Stimulated activated CD8-positive, alpha-beta memory T cell treated with anti-CD3 and anti-CD28 coated beads, Interleukin-4, amount 100 ng/mL, for 1 hour (primary cell): ENCODE measurements around the gene DENND2A.
"Not testable (repeated sequence)": the region's sequence is repeated elsewhere in the genome, so short reads cannot be mapped to it uniquely, and the experiment has no call there.

ENCODE experiments used
- DNase-seq, 2 donors: peaks; one replicate each; pipeline ENCODE4 v3.0.0-alpha.2; 2020; ENCODE audit warnings: low read depth in 2 of 2, low spot score in 1 of 2

DENND2A gene

GRCh38 chr7:140640727-140641523 is at the start of gene DENND2A:
Gene DENND2A (minus strand): TSS chr7:140640813. CDS start chr7:140602397, 38,416 bp downstream.
- no peak for DNase-seq

GRCh38 chr7:140689199-140690152 is 48.9 kb upstream of the DENND2A start:
- DNase-seq, result no peak

GRCh38 chr7:140688341-140688740 is 47.7 kb upstream of the DENND2A start:
- no peak for DNase-seq

- no peak for DNase-seq
Observed at GRCh38 chr7:140686921-140687320, 46.3 kb upstream of the DENND2A start.

GRCh38 chr7:140685407-140686087 is 44.9 kb upstream of the DENND2A start:
- no peak for DNase-seq

GRCh38 chr7:140684066-140684950 is 43.7 kb upstream of the DENND2A start:
- DNase-seq, result no peak

GRCh38 chr7:140683657-140684056 is 43.0 kb upstream of the DENND2A start:
- no peak for DNase-seq

- no peak for DNase-seq
Observed at GRCh38 chr7:140681766-140682165, 41.2 kb upstream of the DENND2A start.

GRCh38 chr7:140680886-140681285 is 40.3 kb upstream of the DENND2A start:
- no peak for DNase-seq

- no peak for DNase-seq
Observed at GRCh38 chr7:140679186-140679585, 38.6 kb upstream of the DENND2A start.

- no peak for DNase-seq
Observed at GRCh38 chr7:140678816-140679130, 38.2 kb upstream of the DENND2A start.

GRCh38 chr7:140678081-140678815 is 37.6 kb upstream of the DENND2A start:
- no peak for DNase-seq

GRCh38 chr7:140677496-140677895 is 36.9 kb upstream of the DENND2A start:
- DNase-seq, result no peak

- not testable (repeated sequence) for DNase-seq
Observed at GRCh38 chr7:140676956-140677355, 36.3 kb upstream of the DENND2A start.

GRCh38 chr7:140676306-140676705 is 35.7 kb upstream of the DENND2A start:
- no peak for DNase-seq

- DNase-seq, result no peak
Observed at GRCh38 chr7:140675726-140676125, 35.1 kb upstream of the DENND2A start.

- DNase-seq, result no peak
Observed at GRCh38 chr7:140674899-140675701, 34.5 kb upstream of the DENND2A start.

- DNase-seq, result no peak
Observed at GRCh38 chr7:140674356-140674800, 33.8 kb upstream of the DENND2A start.

GRCh38 chr7:140673774-140674155 is 33.2 kb upstream of the DENND2A start:
- DNase-seq, result no peak
